Skin epidermis (tissue), 12 donors: ENCODE results near the gene CHMP6.
A peak's percentile ranks its signal among the peaks of the same experiment; 100 is the strongest.

Source experiments
- H3K27ac ChIP-seq, 21 experiments: fragments of 200-600 bp; sonication (generic) in 11 of 21; one replicate each; pipeline ENCODE4 v1.5.0; 2020; ENCODE audit warnings: mild to moderate bottlenecking in 3 of 21, inconsistent platforms in 2 of 21, moderate library complexity in 2 of 21
- H3K4me3 ChIP-seq, 7 experiments: fragments of 200-600 bp; sonication (generic) in 2 of 7; one replicate each; pipeline ENCODE4 v1.5.0; 2020; ENCODE audit warnings: inconsistent platforms in 2 of 7, mild to moderate bottlenecking in 2 of 7, moderate library complexity in 1 of 7

CHMP6 gene

DNA sequence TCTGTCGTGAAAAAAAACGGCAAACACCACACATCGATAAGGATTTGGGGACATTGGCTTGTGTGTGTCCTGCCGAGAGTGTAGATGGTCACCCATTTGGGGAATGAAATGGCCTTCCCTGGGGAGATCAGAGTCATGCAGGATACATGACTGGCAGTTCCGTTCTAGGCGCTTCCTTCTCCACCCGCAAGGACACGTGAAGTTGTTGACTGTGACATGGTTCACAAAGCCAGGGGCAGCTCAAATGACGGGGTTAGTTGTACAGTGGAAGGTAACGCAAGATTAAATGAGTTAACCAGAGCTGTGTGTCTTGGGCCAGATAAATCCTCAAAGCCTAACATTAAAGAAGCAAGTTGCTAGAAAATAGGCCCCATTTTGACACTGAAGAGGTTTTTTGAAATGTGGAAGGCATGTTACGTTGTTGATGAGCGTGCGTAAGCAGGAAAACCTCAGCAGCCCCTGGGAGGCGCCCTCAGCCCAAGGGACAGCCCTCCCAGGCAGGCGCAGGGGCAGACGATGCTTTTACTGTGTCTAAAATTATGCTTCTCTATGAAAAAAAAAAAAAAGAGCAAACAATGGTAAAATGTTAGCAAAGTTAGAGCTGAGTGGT is 35.9 kb upstream of the CHMP6 start:
- Histone ChIP-seq H3K4me3 (no peak overlapping the region), H3K27ac (no peak overlapping the region)

DNA sequence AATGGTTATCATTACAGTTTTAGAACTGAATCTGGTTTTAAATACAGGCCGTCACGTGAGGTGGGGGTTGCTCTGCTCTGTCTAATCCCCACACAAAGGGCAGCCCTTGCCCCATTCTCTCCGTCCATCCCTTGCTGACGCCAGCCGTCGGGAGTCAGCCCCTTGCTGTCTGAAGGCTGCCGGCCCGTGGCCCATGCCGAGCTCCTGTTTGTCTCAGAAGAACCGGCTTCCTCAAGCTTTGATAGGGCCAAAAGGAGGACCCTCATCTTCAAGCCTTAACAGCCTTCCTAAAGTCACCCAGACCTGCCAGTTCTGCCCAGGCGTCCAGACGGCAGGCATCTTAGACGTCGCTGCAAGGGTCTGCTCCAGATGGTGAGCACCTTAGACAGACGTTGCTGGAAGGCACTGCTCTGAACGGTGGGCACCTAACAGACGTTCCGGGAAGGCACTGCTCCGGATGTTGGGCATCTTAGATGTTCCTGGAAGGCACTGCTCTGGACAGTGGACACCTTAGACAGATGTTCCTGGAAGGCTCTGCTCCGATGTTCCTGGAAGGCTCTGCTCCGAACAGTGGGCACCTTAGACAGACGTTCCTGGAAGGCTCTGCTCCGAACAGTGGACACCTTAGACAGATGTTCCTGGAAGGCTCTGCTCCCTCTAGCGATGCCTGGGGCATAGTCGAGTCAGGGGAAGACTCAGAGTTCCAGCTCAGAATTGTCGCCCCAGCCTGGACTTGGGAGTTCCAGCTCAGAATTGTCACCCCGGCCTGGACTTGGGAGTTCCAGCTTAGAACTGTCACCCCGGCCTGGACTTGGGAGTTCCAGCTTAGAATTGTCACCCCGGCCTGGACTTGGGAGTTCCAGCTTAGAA is 35.1 kb upstream of the CHMP6 start:
- Histone ChIP-seq H3K4me3 (no peak overlapping the region), H3K27ac (no peak overlapping the region)

DNA sequence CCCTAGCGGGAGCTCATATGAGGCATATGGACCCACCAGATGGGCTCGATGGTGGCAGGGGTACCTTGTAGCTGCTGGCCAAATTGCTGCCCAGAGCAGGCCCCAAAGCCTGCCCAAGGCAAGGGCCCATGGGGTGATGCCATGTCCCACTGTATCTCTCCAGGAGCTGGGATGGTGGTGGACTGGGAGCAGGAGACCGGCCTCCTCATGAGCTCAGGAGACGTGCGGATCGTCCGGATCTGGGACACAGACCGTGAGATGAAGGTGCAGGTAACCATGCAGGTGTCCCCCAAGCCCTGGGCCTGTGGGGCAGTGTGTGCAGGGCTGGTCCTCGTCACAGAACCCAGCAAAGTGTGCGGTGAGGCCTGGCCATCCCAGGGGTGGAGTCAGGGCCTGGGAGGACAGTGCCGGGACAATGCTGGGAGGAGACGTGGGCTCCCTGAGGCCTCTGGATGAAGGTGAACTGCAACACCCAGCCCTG is 34.1 kb upstream of the CHMP6 start:
- H3K4me3 ChIP-seq = no peak overlapping the region
- no peak overlapping the region for H3K27ac ChIP-seq

DNA sequence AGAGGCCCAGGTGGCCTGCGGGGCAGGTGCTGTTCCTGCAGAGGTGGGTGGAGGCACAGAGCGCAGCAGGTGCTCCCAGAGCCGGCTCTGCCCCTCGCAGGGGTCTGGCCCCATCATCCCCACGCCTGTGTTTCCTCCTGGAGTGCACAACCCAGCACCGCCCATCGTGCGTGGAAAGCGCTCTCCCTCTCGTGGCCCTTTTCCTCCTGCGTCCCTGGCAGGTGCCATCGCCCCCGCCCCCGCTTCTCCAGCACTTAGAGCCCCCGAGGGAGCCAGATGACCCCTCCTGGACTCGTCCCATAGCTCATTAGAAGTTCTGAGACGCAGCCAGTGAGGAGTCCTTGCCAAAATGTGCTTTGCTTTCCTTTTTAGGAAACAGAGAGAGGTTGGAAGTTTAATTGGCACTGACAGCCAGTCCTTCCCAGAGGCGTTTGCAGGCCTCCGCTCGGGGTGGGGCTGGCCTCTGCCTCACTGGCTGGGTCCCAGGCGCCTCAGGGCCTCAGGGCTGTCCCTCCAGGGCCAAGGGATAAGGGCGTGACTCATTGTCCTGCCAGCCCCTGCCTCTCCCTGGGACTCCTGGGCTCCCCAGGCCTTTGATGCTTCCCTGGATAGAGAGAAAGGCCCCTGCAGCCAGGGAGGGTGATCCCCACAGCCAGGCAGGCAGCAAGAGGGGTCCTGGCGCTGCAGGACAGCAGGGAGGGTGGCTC is 32.2 kb upstream of the CHMP6 start:
- Histone ChIP-seq H3K4me3 (no peak overlapping the region), H3K27ac (peak overlapping the region in 9 of 21 experiments; percentile 16 to 71 (median 34))

DNA sequence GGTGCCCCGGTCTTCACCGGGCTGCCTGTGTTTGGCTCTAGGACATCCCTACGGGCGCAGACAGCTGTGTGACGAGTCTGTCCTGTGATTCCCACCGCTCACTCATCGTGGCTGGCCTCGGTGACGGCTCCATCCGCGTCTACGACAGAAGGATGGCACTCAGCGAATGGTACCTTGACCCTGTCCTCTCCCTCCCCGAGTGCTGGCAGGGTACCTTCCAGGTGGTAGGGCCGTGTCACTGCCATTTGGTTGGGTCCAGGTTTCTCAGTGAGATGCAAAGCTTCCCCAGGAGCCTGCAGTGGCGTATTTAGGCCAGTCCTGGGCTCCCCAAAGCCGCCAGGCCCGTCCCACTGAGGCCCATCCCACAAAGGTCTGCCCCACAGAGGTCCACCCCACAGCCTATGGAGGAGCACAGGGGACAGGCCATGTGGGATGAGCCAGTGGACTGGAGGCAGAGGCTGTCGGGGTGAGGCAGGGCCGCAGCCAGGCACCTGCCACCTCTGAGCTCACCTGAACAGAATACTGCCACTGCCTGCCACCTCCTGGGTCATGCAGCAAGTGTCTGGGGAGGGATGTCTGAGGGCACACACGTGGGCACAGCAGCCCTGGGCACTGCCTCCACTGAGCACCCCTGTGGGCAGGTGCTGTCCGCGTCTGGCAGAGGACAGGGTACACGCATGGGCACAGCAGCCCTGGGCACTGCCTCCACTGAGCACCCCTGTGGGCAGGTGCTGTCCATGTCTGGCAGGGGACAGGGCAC is 31.4 kb upstream of the CHMP6 start:
- Histone ChIP-seq H3K27ac (peak overlapping the region in 8 of 21 experiments; percentile 16 to 71 (median 43)), H3K4me3 (no peak overlapping the region)

DNA sequence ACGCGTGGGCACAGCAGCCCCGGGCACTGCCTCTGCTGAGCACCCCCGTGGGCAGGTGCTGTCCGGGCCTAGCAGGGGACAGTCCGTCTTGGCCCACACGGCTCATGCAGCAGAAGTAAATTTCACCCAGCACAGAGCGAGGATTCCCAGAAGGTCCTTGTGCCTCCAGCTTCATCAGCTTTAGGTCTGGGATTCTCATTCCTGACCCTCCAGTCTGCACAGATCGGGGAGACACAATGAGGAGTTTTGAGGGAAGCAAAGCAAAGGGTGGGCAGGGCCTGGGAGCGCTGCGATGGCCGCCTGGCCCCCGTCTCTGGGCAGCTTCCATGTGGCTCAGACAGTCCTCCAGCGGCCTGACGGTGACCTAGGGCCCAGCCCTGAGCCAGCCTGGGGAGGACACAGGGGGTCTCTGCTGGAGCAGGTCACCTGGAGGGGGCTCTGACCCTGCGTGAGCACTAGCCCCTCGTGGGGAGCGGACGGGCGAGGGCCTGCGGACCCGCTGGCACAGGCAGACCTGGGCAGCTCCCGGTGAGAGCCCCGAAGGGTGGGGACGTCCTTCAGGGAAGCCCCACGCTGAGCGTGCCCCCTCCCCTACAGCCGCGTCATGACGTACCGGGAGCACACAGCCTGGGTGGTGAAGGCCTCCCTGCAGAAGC is 30.7 kb upstream of the CHMP6 start:
- Histone ChIP-seq H3K4me3 (no peak overlapping the region), H3K27ac (peak overlapping the region in 1 of 21 experiments; percentile 47)

DNA sequence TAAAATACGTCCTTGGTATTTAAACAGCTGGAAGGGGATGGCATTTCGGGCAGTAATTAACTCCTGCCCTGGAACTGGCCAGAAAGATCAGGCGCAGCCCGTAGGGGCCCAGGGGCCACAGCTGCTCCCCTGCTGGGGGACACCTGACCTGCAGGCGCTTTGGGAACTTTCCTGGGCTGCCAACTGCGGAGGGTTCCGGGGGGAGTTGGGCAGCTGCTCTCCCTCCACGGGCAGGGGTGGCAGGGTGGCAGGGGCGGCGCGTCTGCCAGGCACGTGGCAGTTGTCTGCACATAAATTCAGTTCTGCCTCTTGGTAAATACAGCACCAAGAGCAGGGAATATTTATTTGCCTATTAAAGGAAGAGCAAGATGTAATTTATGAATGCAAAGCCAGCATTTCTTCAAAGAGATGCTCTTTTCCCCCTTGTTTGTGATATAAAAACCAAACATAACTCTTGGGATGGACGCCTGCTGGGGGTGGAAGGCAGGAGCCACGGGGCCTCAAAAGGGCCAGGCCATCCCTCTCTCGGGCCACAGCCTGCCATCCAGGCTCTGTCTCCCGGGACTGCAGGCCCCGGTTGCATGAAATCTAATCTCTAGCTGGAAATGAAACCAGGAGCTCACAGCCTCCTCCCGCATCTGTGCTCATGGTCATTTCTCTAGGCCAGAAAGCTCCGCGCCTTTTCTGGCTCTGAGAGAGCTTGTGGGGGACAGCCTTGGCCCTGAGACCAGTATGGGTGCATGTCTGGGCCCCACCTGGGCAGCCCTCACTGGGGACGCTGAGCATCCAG is 29.9 kb upstream of the CHMP6 start:
- H3K27ac ChIP-seq = no peak overlapping the region
- H3K4me3 ChIP-seq = no peak overlapping the region

DNA sequence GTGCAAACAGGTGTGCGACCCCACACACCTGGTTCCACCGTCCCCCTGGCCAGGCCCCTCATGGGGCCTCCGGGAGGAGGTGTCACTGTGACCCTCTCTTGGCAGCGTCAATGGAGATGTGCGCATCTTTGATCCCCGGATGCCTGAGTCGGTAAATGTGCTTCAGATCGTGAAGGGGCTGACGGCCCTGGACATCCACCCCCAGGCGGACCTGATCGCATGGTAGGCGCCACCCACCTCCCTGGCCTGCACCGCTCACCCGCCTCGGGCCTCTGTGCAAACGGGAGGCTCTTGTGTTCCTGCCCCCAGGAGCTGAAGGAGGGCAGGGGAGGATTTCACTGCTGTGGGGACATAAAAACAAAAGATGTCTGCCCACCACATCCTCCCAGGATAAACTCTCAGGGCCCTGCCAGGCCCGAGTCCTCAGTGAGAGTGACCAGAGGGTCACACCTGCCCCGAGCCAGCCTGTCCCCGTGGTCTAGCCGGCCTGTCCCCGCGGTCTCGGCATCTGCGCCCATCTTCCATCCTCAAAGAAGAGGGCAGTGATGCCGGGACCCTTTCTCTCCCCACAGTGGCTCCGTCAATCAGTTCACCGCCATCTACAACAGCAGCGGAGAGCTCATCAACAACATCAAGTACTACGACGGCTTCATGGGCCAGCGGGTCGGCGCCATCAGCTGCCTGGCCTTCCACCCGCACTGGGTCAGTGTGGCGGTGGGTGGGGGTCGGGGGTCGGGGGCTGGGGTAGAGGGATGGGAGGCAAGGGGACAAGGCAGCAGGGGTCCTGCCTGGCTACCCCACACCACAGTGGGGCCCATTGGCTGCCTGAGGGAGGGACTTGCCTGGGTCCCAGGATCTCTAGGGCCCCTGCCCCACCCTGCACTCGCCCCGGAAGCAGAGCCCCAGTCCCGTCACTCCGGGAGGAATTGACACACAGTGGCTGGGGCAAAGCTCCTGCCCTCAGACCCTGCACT is 29.0 kb upstream of the CHMP6 start:
- no peak overlapping the region for H3K4me3 ChIP-seq
- H3K27ac ChIP-seq = no peak overlapping the region

DNA sequence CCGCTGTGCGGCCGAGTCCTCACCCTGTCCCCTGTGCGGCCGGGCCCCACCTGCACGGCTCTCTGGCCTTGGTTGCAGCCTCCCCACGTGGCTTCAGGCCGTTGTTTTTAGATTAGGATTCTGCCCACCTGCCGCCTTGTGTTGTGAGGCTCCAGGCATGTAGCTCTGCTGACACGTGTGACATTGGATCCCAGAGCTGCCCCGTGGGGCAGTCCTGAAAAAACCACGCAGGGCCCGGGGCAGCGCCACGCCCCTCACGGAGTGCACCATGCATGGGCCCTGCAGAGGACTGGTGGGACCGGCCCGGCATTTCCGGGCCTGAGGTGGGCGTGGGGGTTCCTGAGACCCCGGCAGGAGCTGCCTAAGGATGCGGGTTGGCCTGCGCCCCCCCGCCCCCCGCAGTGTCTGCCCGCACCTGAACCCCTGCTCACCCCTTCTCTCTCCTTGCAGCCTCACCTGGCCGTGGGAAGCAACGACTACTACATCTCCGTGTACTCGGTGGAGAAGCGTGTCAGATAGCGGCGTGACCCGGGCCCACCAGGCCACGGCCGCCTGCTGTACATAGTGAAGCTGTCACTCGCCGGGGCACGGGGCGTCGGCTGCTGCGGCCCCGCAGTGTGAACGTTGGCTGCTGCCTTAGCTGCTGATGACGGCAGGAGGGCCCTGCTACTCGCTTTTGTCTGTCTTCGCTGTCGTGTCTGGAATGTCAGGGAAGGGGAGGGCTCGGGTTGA is 27.7 kb upstream of the CHMP6 start:
- no peak overlapping the region for H3K4me3 ChIP-seq
- no peak overlapping the region for H3K27ac ChIP-seq

DNA sequence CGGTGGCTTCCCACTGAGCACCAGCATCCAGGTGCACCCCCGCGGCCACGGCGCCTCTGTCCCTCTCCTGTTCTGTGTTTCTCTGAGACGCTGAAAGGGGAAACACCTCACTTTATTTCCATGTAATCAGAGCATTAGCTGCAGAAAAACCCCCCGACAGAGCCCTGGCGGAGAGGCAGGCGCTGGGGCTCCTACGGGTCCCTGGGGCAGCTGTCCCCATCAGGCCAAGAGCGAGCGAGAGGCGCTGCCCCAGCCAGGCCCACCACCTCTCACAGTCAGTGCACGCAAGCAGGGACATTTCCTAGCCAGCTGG is 27.1 kb upstream of the CHMP6 start:
- H3K4me3 ChIP-seq = no peak overlapping the region
- no peak overlapping the region for H3K27ac ChIP-seq

DNA sequence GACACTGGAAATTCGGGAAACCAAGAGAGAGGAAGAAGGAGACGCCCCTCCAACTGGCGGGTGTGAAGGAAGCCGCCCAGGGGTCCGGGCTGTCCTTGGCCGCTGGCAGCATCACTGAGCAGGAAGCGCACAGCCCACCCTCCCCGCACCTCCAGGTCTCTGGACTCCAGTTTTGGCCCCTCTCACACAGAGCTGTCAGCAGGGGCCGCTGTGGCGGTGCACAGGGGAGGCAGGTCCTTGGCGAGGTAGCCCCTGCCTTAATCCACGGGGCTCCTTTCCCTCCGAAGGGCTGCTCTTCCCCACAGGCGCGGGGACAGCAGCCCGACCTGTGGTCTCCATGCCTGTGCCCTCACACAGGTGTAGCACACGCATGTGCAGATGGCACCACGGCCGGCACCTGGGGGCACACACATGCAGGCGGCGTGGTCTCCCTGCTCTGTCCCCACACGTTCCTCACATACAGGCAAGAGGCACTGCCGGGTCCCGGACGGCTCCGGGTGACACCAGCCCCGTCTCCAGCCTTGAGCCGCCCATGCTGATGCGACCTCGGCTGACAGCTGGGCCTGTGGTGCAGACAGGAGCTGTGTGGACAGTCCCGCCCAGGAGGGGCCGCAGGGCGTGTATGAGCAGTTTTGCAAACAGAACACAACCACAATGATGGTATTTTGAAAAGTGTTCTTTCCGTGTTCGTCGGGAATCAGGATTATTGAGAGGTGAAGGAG is 26.6 kb upstream of the CHMP6 start:
- H3K27ac ChIP-seq = no peak overlapping the region
- no peak overlapping the region for H3K4me3 ChIP-seq

DNA sequence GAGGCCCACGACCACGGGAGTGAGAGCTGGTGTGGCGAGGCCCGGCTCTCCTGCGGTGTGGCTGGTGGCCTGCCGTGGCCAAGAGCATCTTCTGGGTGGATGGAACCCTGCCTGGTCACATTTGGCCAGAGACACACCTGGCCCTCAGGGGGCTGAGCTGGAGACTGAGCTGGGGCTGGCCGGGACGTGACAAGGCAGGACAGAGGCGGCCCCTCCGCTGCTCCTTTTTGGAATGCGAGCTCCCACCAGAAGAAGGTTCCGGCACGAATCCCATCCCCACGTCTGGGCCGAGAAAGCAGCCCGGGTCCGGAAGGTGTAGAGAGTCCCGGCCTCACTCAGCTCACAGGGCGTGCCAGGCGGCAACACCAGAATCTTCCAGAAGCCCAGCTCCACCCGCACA is 26.0 kb upstream of the CHMP6 start:
- no peak overlapping the region for H3K4me3 ChIP-seq
- no peak overlapping the region for H3K27ac ChIP-seq

DNA sequence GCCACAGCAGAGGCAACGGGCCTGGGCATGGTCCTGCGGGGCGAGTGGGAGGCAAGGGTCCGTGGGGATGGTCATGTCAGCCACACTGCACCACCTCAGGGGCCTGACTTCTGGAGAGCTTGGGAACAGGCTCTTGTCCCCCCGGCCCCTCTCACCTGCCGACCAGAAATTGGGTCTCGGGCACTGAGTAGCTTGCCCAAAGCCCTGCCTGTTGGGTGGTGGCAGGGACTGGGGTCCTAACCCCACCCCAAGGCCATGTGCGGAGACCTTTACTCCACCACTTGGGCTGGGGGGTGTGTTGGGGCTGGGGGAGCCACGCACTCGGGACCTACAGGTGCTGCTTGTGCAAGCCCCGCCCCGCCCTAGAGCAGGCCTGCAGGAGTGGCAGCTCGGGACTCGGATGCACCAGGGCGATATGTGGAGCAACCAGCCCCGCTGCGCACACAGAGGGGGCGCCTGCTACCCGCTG is 24.2 kb upstream of the CHMP6 start:
- H3K4me3 ChIP-seq = no peak overlapping the region
- no peak overlapping the region for H3K27ac ChIP-seq

DNA sequence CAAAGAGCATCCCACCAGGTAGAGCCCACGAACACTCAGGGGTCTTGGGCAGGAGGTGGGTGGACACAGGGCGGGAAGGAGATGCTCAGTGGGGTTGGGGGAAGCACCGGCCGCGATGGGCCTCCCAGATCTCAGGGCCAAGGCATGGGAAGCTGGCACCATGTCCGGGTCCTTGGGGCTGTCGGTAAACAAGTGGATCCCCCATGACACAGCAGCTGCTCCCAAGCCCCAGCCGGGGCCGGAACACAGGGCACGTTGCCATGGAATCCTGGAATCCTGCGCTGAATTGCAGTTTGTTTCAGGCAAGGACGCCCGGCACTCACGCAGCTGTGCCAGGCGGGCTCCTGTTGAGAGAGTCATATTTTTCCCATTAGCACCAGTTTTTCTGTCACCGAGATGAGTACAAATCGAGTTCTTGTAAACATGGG is 23.0 kb upstream of the CHMP6 start:
- H3K27ac ChIP-seq = peak overlapping the region in 3 of 21 experiments; percentile 4 to 62 (median 6)

DNA sequence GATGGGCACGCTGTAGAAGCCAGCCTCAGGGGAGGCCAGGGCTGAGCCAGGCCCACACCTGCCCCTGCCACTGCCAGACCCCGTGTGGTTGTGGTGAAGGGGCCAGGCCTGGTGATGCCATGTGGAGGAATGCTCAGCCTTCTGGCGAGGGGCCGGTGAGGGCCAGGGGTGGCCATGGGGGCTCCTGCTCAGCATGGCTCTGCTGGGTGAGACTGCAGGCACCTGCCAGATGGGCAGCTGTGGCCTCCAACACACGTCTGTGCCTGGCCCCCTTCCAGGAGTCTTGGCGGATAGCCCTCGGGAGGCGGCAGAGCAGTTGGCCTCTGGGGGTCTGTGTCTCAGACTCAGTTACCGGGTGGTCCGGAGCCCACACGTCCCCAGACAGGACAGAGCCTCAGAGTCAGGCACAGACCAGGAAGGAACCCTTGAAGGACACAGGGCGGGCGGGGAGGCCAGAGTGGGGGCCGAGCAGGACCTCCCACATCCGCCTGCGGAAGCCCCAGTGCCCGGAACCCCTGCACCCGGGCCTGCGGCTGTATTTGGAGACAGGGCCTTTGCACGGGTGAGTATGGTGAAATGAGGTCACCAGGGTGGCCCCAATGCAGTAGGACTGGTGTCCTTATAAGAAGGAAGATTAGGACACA is 22.5 kb upstream of the CHMP6 start:
- peak overlapping the region in 4 of 21 experiments; percentile 4 to 62 (median 9) for H3K27ac ChIP-seq
- H3K4me3 ChIP-seq = no peak overlapping the region

More for the DNA sequence above, 23.0 kb upstream of the CHMP6 start:
- H3K4me3 ChIP-seq = no peak overlapping the region

DNA sequence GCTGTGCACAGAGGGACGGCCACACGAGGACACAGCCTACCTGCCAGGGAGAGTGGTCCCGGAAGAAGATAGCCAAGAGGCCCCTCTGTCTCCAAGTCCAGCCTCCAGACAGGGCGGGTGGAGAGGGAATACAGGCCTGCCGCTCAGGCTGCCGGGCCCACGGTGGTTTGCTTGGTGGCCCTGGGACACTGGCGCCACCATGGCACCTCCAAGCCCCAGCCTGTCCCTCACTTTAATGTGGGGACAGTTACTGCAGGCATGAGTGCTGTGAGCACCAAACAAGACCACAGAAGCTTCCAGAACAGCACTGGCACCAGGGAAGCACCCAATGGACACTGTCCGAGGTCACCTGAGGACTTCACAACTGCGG is 22.0 kb upstream of the CHMP6 start:
- Histone ChIP-seq H3K4me3 (no peak overlapping the region), H3K27ac (no peak overlapping the region)
